GM06990 (cell line): Measurements from ENCODE around the gene TDRD12.

Experiments
- DNase-seq: peaks from one replicate; pipeline ENCODE4 v3.0.0-alpha.2; 2011; ENCODE audit not compliant: insufficient read length; ENCODE audit errors: extremely low read depth
- H3K27me3 ChIP-seq: replicated peaks from 2 replicates; pipeline ENCODE4 v1.6.0; 2011; ENCODE audit warnings: low read length; ENCODE audit not compliant: control insufficient read depth, insufficient read depth
- H3K36me3 ChIP-seq: 2 replicates; pipeline ENCODE4 v1.5.1; 2011; ENCODE audit warnings: low read length; ENCODE audit not compliant: control insufficient read depth, insufficient read depth
- H3K4me3 ChIP-seq: replicated peaks from 2 replicates; pipeline ENCODE4 v1.5.1; 2011; ENCODE audit warnings: low read depth, mild to moderate bottlenecking, control low read depth, low read length
- CTCF ChIP-seq: IDR thresholded peaks from 2 replicates; pipeline ENCODE4 v1.5.1; 2011; ENCODE audit warnings: low read length, control low read depth, mild to moderate bottlenecking, inconsistent platforms; ENCODE audit not compliant: insufficient read depth, poor library complexity, severe bottlenecking

TDRD12 gene

DNA sequence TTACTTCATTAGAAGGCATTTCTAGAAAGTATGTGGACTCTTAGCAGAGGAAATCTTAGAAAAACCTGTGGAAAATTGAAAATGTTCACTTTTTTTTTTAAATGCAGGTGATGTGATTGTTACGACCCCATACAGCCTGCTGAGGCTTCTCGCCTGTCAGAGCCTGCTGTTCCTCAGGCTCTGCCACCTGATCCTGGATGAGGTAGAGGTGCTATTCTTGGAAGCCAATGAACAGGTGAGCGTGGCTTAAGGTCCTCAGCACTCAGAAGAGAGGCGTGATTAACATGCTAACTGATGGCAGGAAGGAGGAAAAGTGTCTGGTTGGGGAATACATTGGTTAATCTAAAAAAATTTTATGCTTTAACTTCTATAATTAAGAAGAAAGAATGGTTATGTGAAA, 78.6 kb downstream of the TDRD12 start:
- no peaks in the 10 kb centered on the region for H3K27me3 ChIP-seq
- no peak for DNase-seq
- no peak overlapping the region for H3K4me3 ChIP-seq
- no peaks in the 10 kb centered on the region for H3K36me3 ChIP-seq
- no peak for TF ChIP-seq CTCF

GRCh38 chr19:32800191-32800590, 80.6 kb downstream of the TDRD12 start:
- Histone ChIP-seq H3K27me3 (no peaks in the 10 kb centered on the region), H3K36me3 (no peaks in the 10 kb centered on the region), H3K4me3 (no peak overlapping the region)
- TF ChIP-seq CTCF: no peak
- no peak for DNase-seq

- no peak for TF ChIP-seq CTCF
- no peak for DNase-seq
- Histone ChIP-seq H3K27me3 (no peaks in the 10 kb centered on the region), H3K36me3 (no peaks in the 10 kb centered on the region), H3K4me3 (no peak overlapping the region)
Observed at GRCh38 chr19:32800754-32801153, 81.2 kb downstream of the TDRD12 start.

- Histone ChIP-seq H3K27me3 (no peaks in the 10 kb centered on the region), H3K4me3 (no peak overlapping the region), H3K36me3 (no peaks in the 10 kb centered on the region)
- DNase-seq: no peak
- TF ChIP-seq CTCF: no peak
Observed at GRCh38 chr19:32802840-32803239, 83.3 kb downstream of the TDRD12 start.

- Histone ChIP-seq H3K4me3 (no peak overlapping the region), H3K27me3 (no peaks in the 10 kb centered on the region), H3K36me3 (no peaks in the 10 kb centered on the region)
- no peak for TF ChIP-seq CTCF
- DNase-seq: no peak
Observed at GRCh38 chr19:32808236-32808635, 88.7 kb downstream of the TDRD12 start.

DNA sequence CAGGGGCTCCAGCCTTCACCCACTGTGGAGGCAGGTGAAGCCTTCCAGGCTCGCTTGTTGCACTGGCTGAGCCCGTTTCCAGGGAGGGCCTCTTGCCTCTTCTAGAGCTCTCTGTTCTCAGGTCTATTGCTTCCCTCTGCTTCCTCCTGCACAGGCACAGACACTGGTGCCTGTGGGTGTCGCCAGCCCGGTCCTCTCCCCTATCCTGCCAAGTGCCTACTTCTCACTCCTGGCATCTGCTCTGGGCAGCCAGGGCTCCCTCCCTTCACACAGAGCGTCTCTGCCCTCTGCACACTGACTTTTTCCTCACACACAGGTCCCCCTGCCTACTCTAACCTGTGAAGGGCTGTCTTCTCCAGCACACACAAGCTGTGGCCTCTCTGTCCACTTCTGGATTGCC, 89.7 kb downstream of the TDRD12 start:
- no peak for DNase-seq
- no peaks in the 10 kb centered on the region for H3K36me3 ChIP-seq
- no peaks in the 10 kb centered on the region for H3K27me3 ChIP-seq
- no peak for TF ChIP-seq CTCF
- no peak overlapping the region for H3K4me3 ChIP-seq
